DOHH2 (cell line): Measurements from ENCODE around the gene OR11H6.
A peak's percentile ranks its signal among the peaks of the same experiment; 100 is the strongest.

Experiments
- CTCF ChIP-seq: fragments of 200-600 bp; sonication (generic); IDR thresholded peaks from one replicate; pipeline ENCODE4 v1.5.1; 2014; ENCODE audit warnings: antibody characterized with exemption, mild to moderate bottlenecking, low read depth, low read length; ENCODE audit not compliant: poor library complexity, severe bottlenecking
- EZH2phosphoT487 ChIP-seq: fragments of 200-600 bp; sonication (generic); IDR thresholded peaks from 2 replicates; pipeline ENCODE4 v1.6.1; 2017; ENCODE audit warnings: borderline replicate concordance, mild to moderate bottlenecking, antibody characterized with exemption, low read length, moderate library complexity, mixed read lengths

- TF ChIP-seq EZH2phosphoT487 (no peak), CTCF (peak; percentile 18)
Measured at GRCh38 chr14:20195911-20196310, 27.6 kb upstream of the OR11H6 start.
